Right lobe of liver (tissue), 6 donors: ENCODE results near the gene AHNAK. TPM values are rescaled to one million over a fixed set of nuclear protein-coding genes. Genes with fewer than 3 reads are reported as not detected.

ENCODE experiments used
- ATAC-seq, 4 donors: fragments of 200-7000 bp; cut with Tn5 transposase; one replicate each; pipeline ENCODE4 v1.9.1; 2020; ENCODE audit warnings: mild to moderate bottlenecking in 4 of 4, moderate library complexity in 4 of 4
- DNase-seq, 3 donors: peaks; one replicate each; pipeline ENCODE4 v3.0.0-alpha.2; 2020
- H3K27ac ChIP-seq, 3 donors: fragments of 200-600 bp; one replicate each; pipeline ENCODE4 v1.8.0; 2022
- H3K27me3 ChIP-seq, 2 donors: fragments of 200-600 bp; one replicate each; pipeline ENCODE4 v1.8.0; 2022
- H3K36me3 ChIP-seq, 4 donors: fragments of 200-600 bp; sonication (generic) in 1 of 4; one replicate each; pipeline versions ENCODE4 v1.5.1 to v1.8.0; 2017 to 2022; ENCODE audit warnings: control low read depth in 1 of 4
- H3K4me1 ChIP-seq, 4 donors: fragments of 200-600 bp; sonication (generic) in 1 of 4; one replicate each; pipeline versions ENCODE4 v1.5.1 to v1.8.0; 2017 to 2022; ENCODE audit warnings: control low read depth in 1 of 4
- H3K4me3 ChIP-seq, 3 donors: fragments of 200-600 bp; one replicate each; pipeline ENCODE4 v1.8.0; 2022
- H3K9me3 ChIP-seq, 4 donors: fragments of 200-600 bp; sonication (generic) in 1 of 4; one replicate each; pipeline versions ENCODE4 v1.5.1 to v1.8.0; 2017 to 2022; ENCODE audit warnings: control low read depth in 1 of 4
- CTCF ChIP-seq, 4 donors: fragments of 200-600 bp in 3 of 4; fragments of 450-650 bp in 1 of 4; IDR thresholded peaks; one replicate each; pipeline versions ENCODE4 v1.5.1 to v1.8.0; 2016 to 2022; ENCODE audit warnings: antibody characterized with exemption in 4 of 4, mild to moderate bottlenecking in 2 of 4
- POLR2A ChIP-seq: fragments of 450-650 bp; IDR thresholded peaks from one replicate; pipeline ENCODE4 v1.6.1; 2017; ENCODE audit warnings: antibody characterized with exemption, mild to moderate bottlenecking
- WGBS: methylation state at CpG from one replicate; pipeline ENCODE4 v1.1.6; 2018; ENCODE audit warnings: low coverage, low lambda C conversion rate; ENCODE audit not compliant: insufficient coverage; ENCODE audit errors: missing lambda C conversion rate; 5-methylcytosine and 5-hydroxymethylcytosine counted together
- intact Hi-C, 2 donors: fragments of 100-400 bp; cut with DNase I; formaldehyde crosslinking; loops; one replicate each; pipeline versions ENCODE4 v1.11.2 to v1.14.1; 2022
- total RNA-seq, 6 experiments: library from RNA; depleted of rRNA in 2 of 6; stranded (reverse); fragments of >200 nt in 2 of 6; fragmentation: NEBNext Ultra II Directional in 3 of 6; extraction: Animal tissue kit (Norgen Biotek cat#: 25700) in 3 of 6; gene quantifications; one replicate each; pipeline versions ENCODE4 v1.1.0 to v1.2.4, GENCODE V29; 2016 to 2023
- donor health status: DM: no; HTN: yes; CAD: no.
- donor health status: DM: no; HTN: no; CAD: no.
- donor health status: DM: no; HTN: no; CAD: no.
- donor health status: DM: no; HTN: yes; CAD: no.
- donor health status: DM: no; HTN: yes; CAD: no.

Gene AHNAK
- total RNA-seq, 6 experiments from 2014 or later = 91.0 to 180 (median 113) TPM

GRCh38 chr11:62392506-62392905, 154.1 kb downstream of the AHNAK start:
- 70% methylated on average over 3 of the region's 3 CpGs for WGBS
- no peak overlapping the region for H3K27ac ChIP-seq
- no peaks in the 10 kb centered on the region for H3K27me3 ChIP-seq
- H3K36me3 ChIP-seq = no peaks in the 10 kb centered on the region
- intact Hi-C loops = no loop called here
- H3K9me3 ChIP-seq = no peaks in the 10 kb centered on the region
- H3K4me3 ChIP-seq = no peak overlapping the region
- peaks cover 0 to 3% (median under 1%) of the 10 kb centered on the region in 4 donors for H3K4me1 ChIP-seq
- no peak for DNase-seq
- ATAC-seq = no peak
- TF ChIP-seq CTCF (IDR thresholded peaks at IDR 0.05) (no peak), POLR2A (no peak)

GRCh38 chr11:62391642-62392425, 154.8 kb downstream of the AHNAK start:
- Histone ChIP-seq H3K9me3 (no peaks in the 10 kb centered on the region), H3K27me3 (no peaks in the 10 kb centered on the region), H3K27ac (no peak overlapping the region), H3K36me3 (no peaks in the 10 kb centered on the region), H3K4me1 (peaks cover 0 to 3% (median 0%) of the 10 kb centered on the region in 4 donors), H3K4me3 (no peak overlapping the region)
- intact Hi-C loops = no loop called here
- TF ChIP-seq CTCF (IDR thresholded peaks at IDR 0.05) (no peak), POLR2A (no peak)
- DNase-seq (no peak), ATAC-seq (no peak)
- 54% methylated on average over 15 of the region's 16 CpGs for WGBS

- H3K27me3 ChIP-seq = no peaks in the 10 kb centered on the region
- no peak overlapping the region for H3K27ac ChIP-seq
- H3K4me3 ChIP-seq = no peak overlapping the region
- WGBS = 60% methylated on average over 1 of the region's 1 CpG
- H3K4me1 ChIP-seq = peaks cover 0 to 3% (median 0%) of the 10 kb centered on the region in 4 donors
- intact Hi-C loops = no loop called here
- DNase-seq (no peak), ATAC-seq (no peak)
- no peaks in the 10 kb centered on the region for H3K9me3 ChIP-seq
- H3K36me3 ChIP-seq = no peaks in the 10 kb centered on the region
- TF ChIP-seq CTCF (IDR thresholded peaks at IDR 0.05) (no peak), POLR2A (no peak)
Measured at GRCh38 chr11:62390722-62391121, 155.9 kb downstream of the AHNAK start.

- Histone ChIP-seq H3K9me3 (no peaks in the 10 kb centered on the region), H3K36me3 (no peaks in the 10 kb centered on the region), H3K27me3 (no peaks in the 10 kb centered on the region), H3K4me1 (peaks cover 0 to 3% (median 0%) of the 10 kb centered on the region in 4 donors), H3K27ac (no peak overlapping the region), H3K4me3 (no peak overlapping the region)
- TF ChIP-seq CTCF (IDR thresholded peaks at IDR 0.05) = no peak
- no peak for TF ChIP-seq POLR2A
- ATAC-seq (no peak), DNase-seq (no peak)
- WGBS = 29% methylated on average over 1 of the region's 5 CpGs
- intact Hi-C loops = no loop called here
Measured at GRCh38 chr11:62390237-62390636, 156.4 kb downstream of the AHNAK start.
